ENCODE measurements around the gene IGFBPL1. TPM values are rescaled to one million over a fixed set of nuclear protein-coding genes. Genes with fewer than 3 reads are reported as not detected.

The IGFBPL1 gene
- total RNA-seq (2021; fragmentation: NEBNext Ultra II Directional; extraction: Animal tissue kit (Norgen Biotek cat#: 25700)) (33.8 and 36.6 TPM in 2 replicates), polyA plus RNA-seq (2011; rRNA removed) (30.9 and 31.3 TPM in 2 replicates), polyA minus RNA-seq (2011; rRNA and poly(A)+ RNA removed) (43.9 and 44.9 TPM in 2 replicates)
- polyA plus RNA-seq (2011; cell fraction: cytosol; rRNA removed) = 42.2 TPM
- polyA plus RNA-seq (2011; cell fraction: nucleus; rRNA removed) = 23.0 TPM
- polyA plus RNA-seq (2012, experiment 1 of 2) = 36.6 to 43.7 TPM (median 39.6 TPM) in 4 replicates
- polyA plus RNA-seq (2012, experiment 2 of 2) = 20.7 TPM
- 21.9 TPM for polyA plus RNA-seq (2013, experiment 1 of 2)
- 22.9 TPM for polyA plus RNA-seq (2013, experiment 2 of 2)
- 66.6 TPM for polyA minus RNA-seq (2011; cell fraction: cytosol; rRNA and poly(A)+ RNA removed)
- polyA minus RNA-seq (2011; cell fraction: nucleus; rRNA and poly(A)+ RNA removed) = 31.0 TPM
- long read RNA-seq, experiment 1, partial matches to known transcripts = 4 of 39 reads
- long read RNA-seq, experiment 1, other reads (novel, unspliced or antisense) = 31 of 39 reads
- long read RNA-seq, experiment 2 = 0 reads

GRCh38 chr9:38423973-38424843, at the start of gene IGFBPL1:
IGFBPL1 (minus strand) TSS chr9:38424454; CDS start chr9:38424424, 30 bp downstream.
- ChIA-PET POLR2A (ENCODE audit: partially characterized antibody) (no interaction called here), CTCF (ENCODE audit: partially characterized antibody) (interaction anchor here (3.4 kb wide), 1 partner anchor 9 kb away, joined by 18 read pairs; no protein-coding TSS in a partner anchor)
- H2AK5ac ChIP-seq (ENCODE audit: low read depth, low read length) = no peak within 1 kb of the TSS
- peak within 1 kb of the TSS; percentile 40 for H4K5ac ChIP-seq (ENCODE audit: insufficient read length, low read depth, low read length)
- no peak within 1 kb of the TSS for H3K56ac ChIP-seq (replicated peaks; ENCODE audit: insufficient read length, low read depth, low read length)
- no peak within 1 kb of the TSS for H2BK12ac ChIP-seq (ENCODE audit: low read depth, low read length)
- WGBS, 2 experiments (ENCODE audit: extremely low coverage in 1 of 2, insufficient coverage in 1 of 2, insufficient read length in 1 of 2, insufficient replicate concordance in 2 of 2, low coverage in 1 of 2, low lambda C conversion rate in 2 of 2, missing lambda C conversion rate in 1 of 2) = 4% methylated on average over 70 of the region's 115 CpGs; no CpG with 5 or more reads in 1 of the 2 experiments
- no peaks in the 10 kb centered on the region for H3K79me2 ChIP-seq (ENCODE audit: control insufficient read depth in 1 of 2, insufficient read depth in 2 of 2, low read length in 2 of 2)
- H3K36me3 ChIP-seq (ENCODE audit: control insufficient read depth in 2 of 4, insufficient read depth in 4 of 4, low read length in 3 of 4) = no peaks in the 10 kb centered on the region
- peak within 1 kb of the TSS; percentile 42 to 56 (median 45) for H3K4me3 ChIP-seq (ENCODE audit: extremely low read depth in 1 of 4, insufficient read depth in 2 of 4, low read depth in 3 of 4, low read length in 4 of 4)
- no peak within 1 kb of the TSS for H2BK20ac ChIP-seq (ENCODE audit: low read length)
- H2AFZ ChIP-seq (ENCODE audit: low read length) = peak within 1 kb of the TSS; percentile 37; the same call in 1 of the 2 replicates
- H4K20me1 ChIP-seq (replicated peaks in 1 of 2; ENCODE audit: control insufficient read depth in 1 of 2, insufficient read depth in 2 of 2, low read length in 2 of 2) = peaks cover 0 to 1% of the 10 kb centered on the region in 2 experiments
- H3K4me1 ChIP-seq (replicated peaks in 1 of 4; ENCODE audit: control insufficient read depth in 3 of 4, insufficient read depth in 4 of 4, low read length in 3 of 4) = peaks cover 8 to 21% (median 17%) of the 10 kb centered on the region in 4 experiments
- peaks cover 7% of the 10 kb centered on the region; the same call in 1 of the 2 replicates for H3K23me2 ChIP-seq (ENCODE audit: low read depth, low read length)
- no peak within 1 kb of the TSS for H2BK5ac ChIP-seq (ENCODE audit: low read depth, low read length)
- no peaks in the 10 kb centered on the region for H3K9me3 ChIP-seq (ENCODE audit: insufficient read depth in 2 of 2, low read depth in 1 of 2, low read length in 1 of 2)
- H3K27me3 ChIP-seq (replicated peaks in 1 of 4; ENCODE audit: control insufficient read depth in 3 of 4, extremely low read depth in 1 of 4, insufficient read depth in 3 of 4, low read length in 3 of 4) = peaks cover 11 to 32% (median 25%) of the 10 kb centered on the region in 4 experiments
- peak within 1 kb of the TSS; percentile 78 for H3K18ac ChIP-seq (ENCODE audit: extremely low read depth, low read length)
- peak within 1 kb of the TSS; percentile 41 for H3K4ac ChIP-seq (replicated peaks; ENCODE audit: insufficient read length, low read depth, low read length)
- H3K9ac ChIP-seq (replicated peaks in 1 of 4; ENCODE audit: extremely low read depth in 1 of 4, low read depth in 3 of 4, low read length in 3 of 4) = peak within 1 kb of the TSS in 2 of 4 experiments; percentile 31 to 35; a peak in 3 of 7 replicates
- H4K8ac ChIP-seq (ENCODE audit: extremely low read depth, insufficient read depth, low read length) = peak within 1 kb of the TSS; percentile 22; the same call in 1 of the 2 replicates
- H3K23ac ChIP-seq (ENCODE audit: insufficient read length) = no peak within 1 kb of the TSS
- H2BK120ac ChIP-seq (replicated peaks; ENCODE audit: low read depth, low read length) = no peak within 1 kb of the TSS
- no peak within 1 kb of the TSS for H3K14ac ChIP-seq (ENCODE audit: insufficient read length)
- peak within 1 kb of the TSS; percentile 81; the same call in 1 of the 2 replicates for H2BK15ac ChIP-seq (ENCODE audit: low read length)
- H3K79me1 ChIP-seq (ENCODE audit: low read depth, low read length) = no peaks in the 10 kb centered on the region
- peak within 1 kb of the TSS; percentile 79 to 84 for H3K4me2 ChIP-seq (ENCODE audit: insufficient read depth in 1 of 2, low read depth in 2 of 2, low read length in 2 of 2)
- no peak within 1 kb of the TSS; the same call in 1 of the 2 replicates for H3K27ac ChIP-seq (ENCODE audit: low read depth, low read length)
- DNase-seq (ENCODE audit: low read depth in 1 of 2, low spot score in 2 of 2) (peak in 1 of 2 experiments; percentile 72), FAIRE-seq (no peak)
- peak within 1 kb of the TSS; percentile 44 for H4K91ac ChIP-seq (replicated peaks; ENCODE audit: insufficient read length, low read length)
- TF ChIP-seq MAX (IDR thresholded peaks at IDR 0.05) (peak; percentile 87), ASH2L (IDR thresholded peaks at IDR 0.05; ENCODE audit: low read length) (no peak), JUND (IDR thresholded peaks at IDR 0.05; ENCODE audit: low read length) (no peak), KDM4A (IDR thresholded peaks at IDR 0.05; ENCODE audit: low read depth, low read length, severe bottlenecking) (peak; percentile 93), TBP (IDR thresholded peaks at IDR 0.05; ENCODE audit: low read depth, low read length) (peak; percentile 22; the same call in 1 of the 2 replicates), E2F6 (IDR thresholded peaks at IDR 0.05) (peak; percentile 89), PHF8 (conservative IDR thresholded peaks at IDR 0.05; ENCODE audit: low read depth, low read length) (peak; percentile 59), YY1 (IDR thresholded peaks at IDR 0.05; ENCODE audit: low read depth, low read length) (no peak)

Measured in H1 (cell line).